Caki2 (cell line): ENCODE results near the gene SIAH3. TPM values are rescaled to one million over a fixed set of nuclear protein-coding genes. Genes with fewer than 3 reads are reported as not detected.

ENCODE experiments used
- DNase-seq: peaks from one replicate; pipeline ENCODE4 v3.0.0-alpha.2; 2015; ENCODE audit warnings: low read depth
- in situ Hi-C: cut with HindIII; loops from 2 replicates; pipeline ENCODE4 v1.10.0; 2016; ENCODE audit warnings: low sequenced_read_pairs, low pct_unique_long_range_greater_than_20kb, mixed read lengths
- total RNA-seq: library from RNA; depleted of rRNA; stranded (reverse); fragments of >200 nt; shearing (Covaris generic); gene quantifications from 2 replicates; pipeline ENCODE4 v1.2.3, GENCODE V29; 2014; ENCODE audit warnings: low replicate concordance

The SIAH3 gene
- total RNA-seq, 1 experiment from 2014 or later = not detected

- no peak for DNase-seq
- in situ Hi-C loops = no loop called here
Measured at GRCh38 chr13:45796426-45797235, 54.9 kb downstream of the SIAH3 start.

- in situ Hi-C loops = no loop called here
- DNase-seq = no peak
Measured at GRCh38 chr13:45792827-45793303, 58.7 kb downstream of the SIAH3 start.

GRCh38 chr13:45788011-45788410 is 63.5 kb downstream of the SIAH3 start:
- in situ Hi-C loops = no loop called here
- DNase-seq = no peak

GRCh38 chr13:45787346-45787745 is 64.2 kb downstream of the SIAH3 start:
- in situ Hi-C loops = no loop called here
- DNase-seq = no peak

- DNase-seq = no peak
- in situ Hi-C loops = no loop called here
Measured at GRCh38 chr13:45786293-45786920, 65.1 kb downstream of the SIAH3 start.

- in situ Hi-C loops = no loop called here
- DNase-seq = no peak
Measured at GRCh38 chr13:45784755-45785675, 66.5 kb downstream of the SIAH3 start.

- in situ Hi-C loops = no loop called here
- no peak for DNase-seq
Measured at GRCh38 chr13:45783346-45784043, 68.1 kb downstream of the SIAH3 start.

- in situ Hi-C loops = no loop called here
Measured at GRCh38 chr13:45782327-45783045, 69.1 kb downstream of the SIAH3 start.

GRCh38 chr13:45781553-45782326 is 69.8 kb downstream of the SIAH3 start:
- no peak for DNase-seq
- in situ Hi-C loops = no loop called here

More at GRCh38 chr13:45782327-45783045, 69.1 kb downstream of the SIAH3 start:
- no peak for DNase-seq

GRCh38 chr13:45779901-45780300 is 71.7 kb downstream of the SIAH3 start:
- DNase-seq = no peak
- in situ Hi-C loops = no loop called here

GRCh38 chr13:45778882-45779281 is 72.7 kb downstream of the SIAH3 start:
- no peak for DNase-seq
- in situ Hi-C loops = no loop called here

- DNase-seq = no peak
- in situ Hi-C loops = no loop called here
Measured at GRCh38 chr13:45776748-45777147, 74.8 kb downstream of the SIAH3 start.

- in situ Hi-C loops = no loop called here
- no peak for DNase-seq
Measured at GRCh38 chr13:45775401-45775963, 76.1 kb downstream of the SIAH3 start.

- in situ Hi-C loops = no loop called here
- no peak for DNase-seq
Measured at GRCh38 chr13:45773944-45774343, 77.6 kb downstream of the SIAH3 start.

GRCh38 chr13:45773236-45773635 is 78.3 kb downstream of the SIAH3 start:
- DNase-seq = no peak
- in situ Hi-C loops = no loop called here

GRCh38 chr13:45770886-45771285 is 80.7 kb downstream of the SIAH3 start:
- no peak for DNase-seq
- in situ Hi-C loops = no loop called here
